ENCODE data around the gene MPRIP. TPM values are rescaled to one million over a fixed set of nuclear protein-coding genes. Genes with fewer than 3 reads are reported as not detected.
"Not testable (repeated sequence)": the region's sequence is repeated elsewhere in the genome, so short reads cannot be mapped to it uniquely, and the experiment has no call there.

The MPRIP gene, protein sequence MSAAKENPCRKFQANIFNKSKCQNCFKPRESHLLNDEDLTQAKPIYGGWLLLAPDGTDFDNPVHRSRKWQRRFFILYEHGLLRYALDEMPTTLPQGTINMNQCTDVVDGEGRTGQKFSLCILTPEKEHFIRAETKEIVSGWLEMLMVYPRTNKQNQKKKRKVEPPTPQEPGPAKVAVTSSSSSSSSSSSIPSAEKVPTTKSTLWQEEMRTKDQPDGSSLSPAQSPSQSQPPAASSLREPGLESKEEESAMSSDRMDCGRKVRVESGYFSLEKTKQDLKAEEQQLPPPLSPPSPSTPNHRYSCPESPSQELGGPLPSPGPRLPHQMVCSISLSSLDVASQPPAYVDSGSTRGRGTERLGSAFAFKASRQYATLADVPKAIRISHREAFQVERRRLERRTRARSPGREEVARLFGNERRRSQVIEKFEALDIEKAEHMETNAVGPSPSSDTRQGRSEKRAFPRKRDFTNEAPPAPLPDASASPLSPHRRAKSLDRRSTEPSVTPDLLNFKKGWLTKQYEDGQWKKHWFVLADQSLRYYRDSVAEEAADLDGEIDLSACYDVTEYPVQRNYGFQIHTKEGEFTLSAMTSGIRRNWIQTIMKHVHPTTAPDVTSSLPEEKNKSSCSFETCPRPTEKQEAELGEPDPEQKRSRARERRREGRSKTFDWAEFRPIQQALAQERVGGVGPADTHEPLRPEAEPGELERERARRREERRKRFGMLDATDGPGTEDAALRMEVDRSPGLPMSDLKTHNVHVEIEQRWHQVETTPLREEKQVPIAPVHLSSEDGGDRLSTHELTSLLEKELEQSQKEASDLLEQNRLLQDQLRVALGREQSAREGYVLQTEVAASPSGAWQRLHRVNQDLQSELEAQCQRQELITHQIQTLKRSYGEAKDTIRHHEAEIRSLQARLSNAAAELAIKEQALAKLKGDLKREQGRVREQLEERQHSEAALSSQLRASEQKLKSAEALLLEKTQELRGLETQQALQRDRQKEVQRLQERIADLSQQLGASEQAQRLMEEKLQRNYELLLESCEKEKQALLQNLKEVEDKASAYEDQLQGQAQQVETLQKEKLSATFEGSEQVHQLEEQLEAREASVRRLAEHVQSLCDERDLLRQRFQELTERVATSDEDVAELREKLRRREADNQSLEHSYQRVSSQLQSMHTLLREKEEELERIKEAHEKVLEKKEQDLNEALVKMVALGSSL (N-terminal part only)
- 93.3 TPM for total RNA-seq

DNA sequence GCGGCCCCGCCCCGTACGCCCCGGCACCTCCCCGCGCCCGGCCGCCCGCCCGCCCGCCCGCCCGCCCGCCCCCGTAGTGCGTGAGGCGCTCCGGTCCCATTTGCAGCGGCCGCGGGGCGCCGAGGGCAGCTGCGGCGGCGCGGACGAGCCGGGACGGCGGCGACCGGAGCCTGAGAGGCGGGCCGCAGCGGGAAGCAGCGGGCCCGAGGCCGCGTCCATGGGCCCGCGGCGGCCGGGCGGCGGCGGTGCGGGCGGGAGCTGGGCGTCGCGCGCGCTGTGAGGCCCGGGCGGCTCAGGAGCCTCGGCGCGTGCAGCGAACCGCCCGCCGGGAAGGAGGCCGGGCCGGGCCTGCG lies at the start of gene MPRIP:
TSS of gene MPRIP (plus strand) at position 74 of the 353 bp plus-strand sequence. CDS start 392 bp downstream, outside the sequence.
- ATAC-seq (no peak), DNase-seq (ENCODE audit: low spot score) (no peak)

DNA sequence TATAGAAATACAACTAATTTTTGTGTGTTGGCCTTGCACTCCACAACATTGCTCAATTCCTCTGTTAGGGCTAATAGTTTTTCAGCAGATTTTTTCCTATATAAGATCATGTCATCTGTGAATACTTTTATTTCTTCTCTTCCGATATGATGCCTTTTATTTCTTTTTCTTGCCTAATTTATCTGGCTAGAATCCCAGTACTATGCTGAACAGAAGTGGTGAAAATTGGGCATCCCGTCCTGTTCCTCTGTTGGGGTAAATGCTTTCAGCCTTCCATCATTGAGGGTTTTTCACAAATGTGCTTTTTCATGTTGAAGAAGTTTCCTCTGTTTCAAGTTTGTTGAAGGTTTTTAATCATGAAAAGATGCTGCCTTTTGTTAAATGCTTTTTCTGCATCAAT lies 47.6 kb upstream of the MPRIP start:
- DNase-seq (ENCODE audit: low spot score) (no peak), ATAC-seq (no peak)

DNA sequence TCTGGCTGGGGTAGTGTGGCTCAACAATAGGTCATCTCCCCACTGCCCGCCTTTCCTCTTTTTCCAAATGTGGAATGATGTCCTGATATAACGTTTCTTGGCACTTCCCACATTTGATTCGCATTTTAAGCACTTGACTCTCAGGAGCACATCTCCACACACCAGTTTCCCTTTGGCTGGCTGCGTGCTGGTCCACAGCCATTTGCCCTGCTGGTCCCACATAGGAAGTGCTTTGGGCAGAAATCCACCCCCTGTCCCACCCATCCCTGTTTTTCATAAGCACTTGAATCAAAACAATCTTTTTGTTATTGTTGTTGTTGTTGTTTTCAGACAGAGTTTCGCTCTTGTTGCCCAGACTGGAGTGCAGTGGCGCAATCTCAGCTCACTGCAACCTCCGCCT lies 46.3 kb upstream of the MPRIP start:
- DNase-seq (ENCODE audit: low spot score) (no peak), ATAC-seq (no peak)

DNA sequence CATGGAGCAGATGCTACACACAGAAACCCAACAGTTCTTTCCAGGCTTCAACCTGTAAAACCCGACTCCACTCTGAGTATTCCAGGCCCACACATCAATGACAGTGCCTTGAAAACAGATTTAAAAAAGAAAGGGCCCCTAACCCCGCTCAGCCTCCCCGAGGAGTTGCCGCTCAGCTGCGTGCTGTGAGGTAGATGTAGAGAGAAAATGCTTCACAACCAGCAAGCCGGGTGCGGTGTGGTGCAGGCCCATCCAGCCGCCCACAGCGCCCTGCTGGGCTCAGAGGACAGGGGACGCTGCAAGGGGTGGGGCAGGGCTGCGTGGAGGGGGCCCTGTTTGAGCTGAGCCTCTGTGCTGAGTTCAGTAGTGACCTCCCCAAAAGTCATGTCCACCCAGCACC lies 45.5 kb upstream of the MPRIP start:
- ATAC-seq; DNase-seq (ENCODE audit: low spot score): not testable (repeated sequence)

DNA sequence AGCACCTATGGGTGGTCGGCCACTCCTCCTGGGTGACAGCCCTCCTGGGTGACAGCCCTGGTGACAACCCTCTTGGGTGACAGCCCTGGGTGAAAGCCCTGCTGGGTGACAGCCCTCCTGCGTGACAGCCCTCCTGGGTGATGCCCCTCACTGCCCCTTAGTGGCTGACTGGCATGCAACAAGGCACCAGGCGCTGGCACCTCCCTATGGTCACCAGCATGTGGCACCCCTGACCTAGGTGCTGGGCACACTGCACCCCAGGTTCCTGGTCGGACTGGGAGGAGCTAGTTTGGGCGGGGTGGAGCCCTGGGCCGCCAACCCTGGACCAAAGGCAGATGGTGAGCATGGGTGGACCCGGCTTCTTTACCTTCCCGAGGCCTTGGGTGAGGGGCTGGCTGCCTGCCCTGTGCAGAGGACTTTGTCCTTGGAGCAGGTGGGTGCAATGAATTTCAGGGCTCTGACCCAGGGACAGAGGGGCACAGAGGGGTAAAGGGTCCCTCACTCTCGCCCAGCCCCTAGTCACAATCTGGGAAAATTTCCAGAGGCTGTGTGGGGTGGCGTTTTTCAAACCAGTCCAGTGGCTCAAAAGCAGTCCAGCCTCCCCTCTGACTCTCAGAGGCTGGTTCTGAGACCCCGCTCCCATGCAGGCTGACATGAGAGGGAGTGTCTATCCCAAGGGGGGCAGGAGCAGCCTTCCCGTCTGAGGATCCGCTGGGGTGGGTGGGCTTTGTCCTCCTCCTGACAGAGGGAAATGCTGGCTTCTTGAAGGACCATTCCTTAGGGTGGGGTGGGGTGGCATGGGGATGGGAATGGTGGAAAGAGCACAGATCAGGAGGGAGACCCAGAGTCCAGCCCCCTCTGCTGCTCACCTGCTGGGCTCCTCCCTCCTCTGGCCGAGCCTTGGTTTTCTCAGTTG lies 44.5 kb upstream of the MPRIP start:
- ATAC-seq (peak; percentile 70), DNase-seq (ENCODE audit: low spot score) (peak; percentile 62)

DNA sequence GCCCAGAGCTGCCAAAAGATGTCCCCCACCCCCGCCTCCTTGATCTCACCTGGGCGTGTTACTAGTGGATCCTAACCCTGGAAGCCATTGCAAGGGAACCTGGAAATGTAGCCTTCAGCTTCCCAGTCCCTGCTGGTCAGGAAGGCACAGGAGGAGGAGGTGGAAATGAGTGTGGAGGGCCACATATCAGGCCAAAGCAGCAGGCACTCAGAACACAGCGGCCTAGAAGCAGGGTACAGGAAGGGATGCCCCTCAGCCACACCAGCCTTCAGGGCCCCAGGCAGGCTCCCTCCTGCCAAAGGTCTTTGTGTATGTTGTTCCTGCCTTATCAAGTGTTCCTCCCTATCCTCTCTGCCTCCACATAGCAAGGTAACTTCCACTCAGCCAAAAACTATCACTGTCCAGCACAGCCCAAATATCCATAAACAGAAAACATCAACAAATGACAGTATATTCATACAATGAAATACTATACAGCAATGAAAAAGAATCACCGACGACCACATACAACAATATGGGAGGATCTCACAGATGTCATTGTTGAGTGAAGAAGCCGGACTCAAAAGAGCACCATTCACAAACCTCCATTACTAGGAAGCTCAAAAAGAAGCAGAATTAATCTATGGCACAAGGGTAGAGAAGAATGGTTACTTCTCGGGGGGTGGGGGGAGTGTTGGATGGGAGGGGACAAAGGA lies 42.2 kb upstream of the MPRIP start:
- DNase-seq (ENCODE audit: low spot score): no peak
- ATAC-seq: no peak

DNA sequence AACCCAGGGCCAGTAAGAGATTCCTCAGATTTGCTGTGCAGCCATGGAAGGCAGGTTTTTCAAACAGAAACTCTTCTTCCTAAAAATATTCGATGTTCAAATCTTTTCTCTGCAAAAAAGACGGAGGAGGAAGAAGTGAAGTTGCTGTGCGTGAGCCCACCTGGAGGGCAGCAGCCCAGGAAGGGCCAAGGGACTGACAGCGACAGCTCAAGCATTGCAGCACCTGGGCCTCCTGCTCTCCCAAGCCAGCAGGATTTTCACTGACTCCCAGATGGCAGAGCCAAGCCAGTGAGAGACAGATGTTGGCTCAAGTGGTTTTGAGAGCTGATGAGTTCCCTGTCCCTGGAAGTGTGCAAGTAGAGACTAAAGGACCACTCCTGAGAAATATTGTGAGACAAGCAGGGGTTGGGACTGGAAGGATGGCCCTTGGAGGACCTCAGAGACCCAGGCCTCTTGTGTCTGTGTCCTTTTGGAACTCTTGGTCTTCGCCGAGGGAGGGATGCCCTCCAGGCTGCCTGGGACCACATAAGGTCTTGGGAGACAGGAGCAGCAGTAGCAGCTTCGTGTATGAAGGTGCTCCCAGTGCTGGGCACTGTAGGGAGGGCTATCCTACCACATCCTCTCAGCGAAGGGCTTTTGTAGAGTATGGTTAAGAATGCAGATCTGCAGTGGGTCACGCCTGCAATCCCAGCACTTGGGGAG lies 41.0 kb upstream of the MPRIP start:
- ATAC-seq (peak; percentile 1), DNase-seq (ENCODE audit: low spot score) (no peak)

DNA sequence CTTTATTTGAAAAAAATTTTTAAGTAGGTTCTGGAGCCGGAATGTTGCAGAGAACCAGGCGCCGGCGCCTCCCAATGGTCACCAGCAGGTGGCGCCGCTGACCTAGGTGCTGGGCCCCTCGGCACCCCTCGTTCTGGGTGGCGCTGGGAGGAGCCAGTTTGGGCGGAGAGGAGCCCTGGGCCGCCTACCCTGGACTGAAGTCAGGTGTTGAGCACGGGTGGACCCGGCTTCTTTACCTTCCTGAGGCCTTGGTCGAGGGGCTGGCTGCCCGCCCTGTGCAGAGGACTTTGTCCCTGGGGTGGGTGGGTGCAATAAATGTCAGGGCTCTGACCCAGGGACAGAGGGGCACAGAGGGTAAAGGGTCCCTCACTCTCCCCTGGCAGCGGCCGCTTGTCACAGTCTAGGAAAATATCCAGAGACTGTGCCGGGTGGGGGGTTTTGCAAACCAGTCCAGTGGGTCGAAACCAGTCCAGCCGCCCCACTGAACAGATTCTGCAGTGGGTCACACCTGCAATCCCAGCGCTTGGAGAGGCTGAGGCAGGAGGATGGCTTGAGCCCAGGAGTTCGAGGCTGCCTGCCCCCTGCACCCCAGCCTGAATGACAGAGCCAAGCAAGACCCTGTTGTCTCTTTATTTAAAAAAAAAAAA lies 40.3 kb upstream of the MPRIP start:
- DNase-seq (ENCODE audit: low spot score) (peak; percentile 91), ATAC-seq (peak; percentile 96)

DNA sequence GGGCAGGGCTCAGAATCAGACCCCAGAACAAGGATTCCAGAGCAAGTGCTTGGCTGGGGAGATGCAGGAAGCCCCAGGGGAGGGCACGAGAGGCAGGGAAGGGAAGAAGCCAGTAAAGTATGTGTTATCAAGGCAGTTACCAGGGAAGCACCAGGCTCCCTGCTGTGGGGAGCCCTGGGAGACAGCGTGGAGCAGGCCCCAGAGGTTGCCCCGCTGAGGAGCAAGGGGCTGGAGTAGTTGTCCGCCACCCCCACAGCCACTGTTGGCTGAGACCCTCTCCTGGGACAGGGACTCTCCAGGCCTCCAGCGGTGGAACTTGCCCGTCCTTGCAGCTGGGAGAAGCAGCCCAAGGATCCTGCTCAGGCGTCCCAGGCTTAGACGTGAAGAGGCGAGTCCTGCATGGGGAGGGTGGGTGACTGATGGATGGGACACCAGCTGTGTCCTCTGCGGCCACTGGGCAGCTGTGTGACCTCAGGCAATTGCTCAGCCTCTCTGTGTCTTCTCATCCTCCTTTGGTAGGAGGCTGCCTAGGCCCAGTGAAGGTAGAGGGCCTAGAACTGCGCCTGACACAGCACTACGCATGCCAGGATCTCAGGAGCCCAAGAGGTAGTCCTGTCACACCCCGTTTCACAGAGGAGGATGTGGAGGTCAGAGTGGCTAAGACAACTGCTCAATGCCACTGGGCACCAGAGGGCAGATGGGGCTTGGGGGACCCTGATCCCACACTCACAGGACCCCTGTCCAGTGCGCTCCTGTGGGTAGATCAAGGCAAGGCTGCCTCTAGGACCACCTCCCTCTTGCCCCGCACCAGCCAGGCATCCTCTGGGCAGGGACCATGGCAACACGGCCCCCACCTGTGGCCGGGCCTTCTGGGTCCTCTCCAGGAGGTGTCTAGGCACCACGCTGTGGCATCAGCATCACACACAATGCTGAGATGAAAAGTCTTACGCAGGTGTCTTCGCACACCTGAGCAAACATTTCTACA lies 39.2 kb upstream of the MPRIP start:
- not testable (repeated sequence) for ATAC-seq; DNase-seq (ENCODE audit: low spot score)

DNA sequence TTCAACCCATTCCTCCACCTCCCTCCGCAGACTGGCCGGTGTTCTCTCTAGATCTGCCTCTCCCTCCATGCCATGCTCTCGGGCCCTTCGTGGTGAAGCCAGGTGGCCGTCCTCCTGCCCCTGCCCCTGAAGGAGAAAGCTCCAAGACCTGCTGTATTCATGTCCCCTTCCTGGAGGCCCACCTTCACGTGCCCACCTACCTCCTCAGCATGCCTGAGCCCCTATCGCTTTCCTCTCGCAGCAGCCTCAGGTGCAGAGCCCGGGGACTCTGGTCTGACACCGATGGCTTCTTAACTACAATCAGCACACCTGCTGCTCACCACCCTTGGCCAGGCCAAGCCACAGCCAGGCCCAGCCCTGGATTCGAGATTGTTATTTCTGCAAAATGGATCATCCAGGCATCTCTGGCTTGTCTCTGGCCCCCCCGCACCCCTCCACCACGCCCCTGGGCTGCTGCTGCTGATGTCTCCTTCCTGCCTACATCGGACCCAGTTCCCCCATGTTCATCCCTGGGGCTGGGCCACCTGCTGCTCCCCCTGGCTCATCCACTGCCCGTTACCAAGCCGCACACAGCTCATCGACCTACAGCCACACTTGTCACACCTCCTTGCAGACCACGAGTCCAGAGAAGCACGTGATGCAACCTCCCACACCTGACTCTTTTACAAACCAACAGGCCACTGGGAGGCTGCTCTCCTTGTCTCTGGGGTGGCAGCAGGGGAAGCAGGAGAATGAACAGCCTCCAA lies 37.8 kb upstream of the MPRIP start:
- DNase-seq (ENCODE audit: low spot score): no peak

DNA sequence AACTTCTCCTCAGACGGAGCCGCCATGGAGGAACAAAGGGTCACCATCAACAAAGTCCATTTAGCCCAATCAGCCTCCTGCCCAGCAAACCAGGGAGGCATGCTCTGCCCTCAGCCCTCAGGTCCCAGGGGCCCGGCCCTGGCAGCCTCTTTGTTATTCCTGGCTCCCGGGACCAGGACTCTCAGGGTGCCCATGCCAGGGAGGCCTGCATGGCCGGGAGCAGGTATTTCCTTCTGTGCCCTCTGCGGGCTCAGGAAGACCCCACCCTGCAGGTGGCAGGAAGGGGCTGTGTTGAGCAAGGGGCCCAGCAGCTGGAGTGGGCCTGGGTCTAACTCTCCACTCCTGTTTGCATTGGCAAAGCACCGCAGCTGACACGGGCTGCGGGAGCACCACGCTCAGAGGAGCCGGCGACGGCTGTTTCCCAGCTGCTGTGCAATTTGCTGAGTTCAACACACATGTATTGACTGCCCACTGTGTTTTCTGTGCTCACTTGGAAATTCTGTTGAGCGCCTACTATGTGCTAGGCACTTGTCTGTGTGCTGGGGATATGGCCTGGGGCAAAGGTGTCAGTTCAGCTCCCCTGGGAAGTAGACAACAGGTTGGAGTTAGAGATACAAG lies 37.2 kb upstream of the MPRIP start:
- not testable (repeated sequence) for DNase-seq (ENCODE audit: low spot score); ATAC-seq

More for the DNA sequence above, 37.8 kb upstream of the MPRIP start:
- ATAC-seq: no peak

DNA sequence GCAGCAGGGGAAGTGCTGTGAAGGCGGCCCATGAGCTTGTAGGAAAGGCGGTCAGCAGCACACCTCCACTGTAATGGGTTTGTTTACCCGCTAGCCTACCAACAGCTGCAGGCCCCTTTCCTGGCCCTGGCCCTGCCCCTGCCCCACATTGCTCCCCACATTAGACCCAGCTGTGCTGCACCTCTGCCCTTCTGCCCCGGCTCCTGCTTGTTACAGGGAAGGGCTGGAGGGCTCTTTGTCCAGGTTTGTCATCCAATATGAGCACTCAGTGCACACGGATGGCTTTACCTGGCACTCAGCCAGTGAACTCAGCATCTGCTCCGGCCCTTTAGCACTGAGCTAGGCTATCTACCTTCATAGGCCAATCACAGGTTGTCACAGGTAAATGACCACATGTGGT lies 34.4 kb upstream of the MPRIP start:
- not testable (repeated sequence) for DNase-seq (ENCODE audit: low spot score); ATAC-seq

DNA sequence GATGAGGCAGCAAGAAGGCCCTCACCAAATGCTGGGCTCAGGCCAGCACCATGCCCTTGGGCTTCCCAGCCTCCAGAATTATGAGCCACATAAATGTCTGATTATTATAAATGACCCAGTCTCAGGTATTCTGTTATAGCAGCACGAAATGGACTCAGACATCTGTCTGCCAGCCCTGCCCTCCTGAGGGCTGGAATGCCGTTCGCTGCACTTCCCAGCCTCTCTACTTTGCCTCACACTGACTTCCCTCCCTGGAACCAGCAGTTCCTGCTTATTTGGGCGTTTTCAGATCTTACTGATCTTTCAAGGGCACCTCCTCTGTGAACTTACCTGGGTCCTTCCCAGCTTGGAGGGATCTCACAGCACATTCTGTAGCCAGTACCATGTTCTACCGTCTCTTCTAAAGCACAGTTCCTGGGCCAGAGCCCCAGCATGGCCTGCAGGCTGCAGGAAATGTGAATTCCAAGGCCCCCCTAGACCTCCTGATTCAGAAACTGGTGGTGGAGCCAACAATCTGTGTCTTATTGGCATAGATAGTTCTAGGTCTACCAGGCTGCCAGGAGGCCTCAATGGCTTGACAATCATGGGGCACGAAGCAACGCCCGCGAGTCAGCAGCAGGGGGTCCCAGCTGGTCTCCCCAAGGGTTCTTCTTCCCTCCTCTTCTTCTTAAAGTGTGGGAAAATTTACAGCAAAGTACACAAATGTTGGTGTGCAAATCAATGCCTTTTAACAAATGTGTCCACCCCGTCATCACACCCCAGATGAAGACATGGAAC lies 33.4 kb upstream of the MPRIP start:
- DNase-seq (ENCODE audit: low spot score); ATAC-seq: not testable (repeated sequence)

DNA sequence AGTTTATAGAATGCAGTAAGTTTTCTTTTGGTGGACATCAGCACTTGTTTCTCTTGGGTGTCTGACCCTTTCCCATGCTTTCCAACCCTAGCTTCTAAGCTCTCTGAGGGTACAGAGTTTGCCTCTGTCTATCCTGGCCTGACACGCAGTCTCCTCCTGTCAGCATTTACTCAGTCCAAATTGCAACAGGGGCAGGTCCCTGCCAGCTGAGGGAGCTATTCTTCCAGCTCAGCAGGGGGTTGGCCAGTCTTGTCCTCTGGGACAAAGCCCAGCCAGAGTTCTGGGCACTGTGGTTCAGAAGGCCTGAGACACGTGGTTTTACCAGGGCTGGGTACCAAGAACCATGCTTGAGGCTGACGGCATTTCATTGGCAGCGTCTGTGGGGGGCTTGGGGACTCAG lies 32.3 kb upstream of the MPRIP start:
- ATAC-seq (peak; percentile 83), DNase-seq (ENCODE audit: low spot score) (peak; percentile 73)

DNA sequence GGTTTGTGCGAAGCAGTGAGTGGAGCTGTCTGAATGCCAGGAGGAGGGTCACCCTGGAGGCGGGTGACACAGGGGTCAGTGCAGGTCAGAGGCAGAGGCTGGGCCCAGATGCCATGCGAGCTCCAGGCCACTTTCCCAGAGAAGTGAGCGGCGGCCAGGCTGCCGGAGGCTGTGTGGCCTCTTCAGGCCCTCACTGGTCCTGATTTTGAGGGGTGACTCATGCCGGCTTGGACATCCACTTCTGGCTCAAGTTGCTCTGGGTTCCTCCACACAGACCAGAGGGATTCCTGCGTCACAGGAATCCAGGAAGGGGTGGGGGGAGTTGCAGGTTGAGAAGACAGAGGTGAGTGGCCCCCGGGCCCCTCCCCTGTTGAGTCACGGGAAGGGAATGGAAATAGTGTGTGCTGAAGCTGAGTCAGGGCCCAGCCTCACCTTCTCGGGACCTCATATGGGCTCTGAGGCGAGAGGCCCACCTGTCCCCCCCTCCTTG lies 31.7 kb upstream of the MPRIP start:
- peak; percentile 85 for ATAC-seq
- not testable (repeated sequence) for DNase-seq (ENCODE audit: low spot score)
